Ecto neural progenitor cell (in vitro differentiated cells): ENCODE measurements around the gene EPDR1.

ENCODE experiments used
- DNase-seq: peaks from one replicate; pipeline ENCODE4 v3.0.0-alpha.2; 2018; ENCODE audit warnings: low spot score

EPDR1 gene

DNA sequence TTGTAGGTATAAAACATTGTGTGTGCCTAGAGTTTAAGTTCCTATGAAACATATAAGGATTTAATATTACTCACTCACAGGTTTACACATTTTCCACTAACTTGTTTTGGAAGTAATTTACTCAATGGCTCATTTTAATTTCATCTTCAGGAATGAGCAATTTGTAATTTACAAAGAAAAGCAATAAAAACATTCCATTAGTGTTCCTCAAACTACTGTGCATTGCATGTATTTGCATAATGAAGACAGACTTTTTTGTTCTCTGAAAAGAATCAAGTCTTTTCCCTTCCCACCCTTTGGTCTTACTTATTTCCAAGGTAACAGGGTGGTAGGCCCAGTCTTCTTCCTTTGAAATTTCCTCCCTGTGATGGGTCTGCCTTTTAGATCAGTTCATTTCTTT lies 61.2 kb downstream of the EPDR1 start:
- no peak for DNase-seq

DNA sequence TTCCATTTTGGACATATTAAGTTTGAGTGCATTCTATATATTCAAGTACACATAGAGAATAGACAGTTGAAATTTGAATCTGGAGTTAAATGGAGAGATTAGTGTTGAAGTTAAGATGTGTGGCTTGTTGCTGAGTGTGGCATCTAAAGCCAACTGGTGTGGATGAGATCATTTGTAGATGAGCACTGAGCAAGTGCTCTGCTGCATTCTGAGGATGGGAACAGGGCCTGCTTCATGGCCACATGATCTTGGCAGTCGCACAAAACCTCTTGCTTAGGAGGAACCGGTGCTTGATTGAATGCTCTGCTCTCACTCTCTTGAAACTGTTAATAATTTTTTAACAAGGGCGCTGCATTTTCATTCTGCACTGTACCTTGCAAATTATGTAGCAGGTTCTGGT lies 62.0 kb downstream of the EPDR1 start:
- no peak for DNase-seq

DNA sequence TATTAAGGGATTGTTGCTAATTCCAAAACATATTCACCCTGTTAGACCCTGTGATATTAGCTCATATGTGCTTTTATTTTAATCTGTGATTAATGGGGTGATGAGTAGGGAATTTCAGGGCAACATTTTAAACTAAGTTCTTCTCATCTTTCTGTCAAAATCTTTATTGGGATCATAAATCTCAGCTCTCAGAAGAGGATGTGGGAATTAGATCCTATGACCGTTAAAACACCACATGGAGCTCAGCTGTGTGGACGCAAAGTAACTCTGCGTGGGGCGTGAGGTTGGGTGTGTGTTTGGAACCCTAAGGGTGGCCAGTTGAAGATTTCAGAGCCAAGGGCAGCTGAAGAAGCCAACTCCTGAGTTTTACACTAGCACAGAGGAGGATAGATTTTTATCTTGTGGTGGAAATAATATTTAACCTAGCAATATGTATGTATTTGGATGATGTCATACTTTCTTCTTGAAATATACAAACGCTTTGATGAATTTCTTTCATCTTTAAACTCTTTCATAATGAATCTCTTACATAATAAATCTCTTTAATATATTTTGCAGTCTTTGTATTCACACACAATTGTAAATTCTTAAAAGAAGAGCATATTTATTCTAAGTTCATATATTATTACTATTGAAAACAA lies 64.4 kb downstream of the EPDR1 start:
- no peak for DNase-seq

DNA sequence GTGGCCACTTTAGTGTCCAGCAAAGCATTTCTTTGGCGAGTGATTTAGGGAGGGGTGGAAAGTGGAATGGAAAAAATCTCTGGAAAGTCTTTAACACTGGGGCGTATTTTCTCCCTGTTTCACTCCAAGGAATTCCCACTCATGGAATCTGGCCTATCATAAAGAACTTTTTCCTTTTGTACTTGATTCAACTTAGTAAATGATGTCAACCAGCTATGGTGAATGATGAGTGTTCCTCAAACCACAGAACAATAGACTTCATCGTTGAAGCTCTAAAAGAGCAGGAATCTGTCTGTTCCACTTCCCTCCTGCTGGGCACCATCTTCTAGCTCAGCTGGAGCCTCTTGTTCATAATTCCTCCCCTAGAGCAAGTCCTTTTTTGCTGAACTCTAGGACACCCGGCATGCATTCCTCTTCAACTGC lies 66.5 kb downstream of the EPDR1 start:
- DNase-seq: no peak

DNA sequence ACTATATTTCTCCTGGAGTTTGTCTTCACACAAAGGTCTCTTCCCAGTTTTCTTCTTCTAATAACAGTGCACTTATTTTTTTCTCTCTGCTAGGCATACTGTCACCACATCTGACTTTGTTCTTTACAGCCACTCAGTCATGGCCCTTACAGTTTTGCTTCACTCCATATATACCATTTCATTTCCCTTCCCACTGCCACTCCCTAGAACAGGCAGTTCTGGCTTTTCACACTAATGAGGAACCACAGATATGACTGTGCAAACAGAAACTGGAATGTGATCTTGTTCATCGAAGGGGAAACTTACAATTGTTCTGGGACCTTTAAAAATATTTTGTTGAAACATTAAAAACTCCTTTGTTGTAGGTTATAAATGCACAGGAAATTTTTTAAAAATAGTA lies 67.3 kb downstream of the EPDR1 start:
- DNase-seq: no peak

DNA sequence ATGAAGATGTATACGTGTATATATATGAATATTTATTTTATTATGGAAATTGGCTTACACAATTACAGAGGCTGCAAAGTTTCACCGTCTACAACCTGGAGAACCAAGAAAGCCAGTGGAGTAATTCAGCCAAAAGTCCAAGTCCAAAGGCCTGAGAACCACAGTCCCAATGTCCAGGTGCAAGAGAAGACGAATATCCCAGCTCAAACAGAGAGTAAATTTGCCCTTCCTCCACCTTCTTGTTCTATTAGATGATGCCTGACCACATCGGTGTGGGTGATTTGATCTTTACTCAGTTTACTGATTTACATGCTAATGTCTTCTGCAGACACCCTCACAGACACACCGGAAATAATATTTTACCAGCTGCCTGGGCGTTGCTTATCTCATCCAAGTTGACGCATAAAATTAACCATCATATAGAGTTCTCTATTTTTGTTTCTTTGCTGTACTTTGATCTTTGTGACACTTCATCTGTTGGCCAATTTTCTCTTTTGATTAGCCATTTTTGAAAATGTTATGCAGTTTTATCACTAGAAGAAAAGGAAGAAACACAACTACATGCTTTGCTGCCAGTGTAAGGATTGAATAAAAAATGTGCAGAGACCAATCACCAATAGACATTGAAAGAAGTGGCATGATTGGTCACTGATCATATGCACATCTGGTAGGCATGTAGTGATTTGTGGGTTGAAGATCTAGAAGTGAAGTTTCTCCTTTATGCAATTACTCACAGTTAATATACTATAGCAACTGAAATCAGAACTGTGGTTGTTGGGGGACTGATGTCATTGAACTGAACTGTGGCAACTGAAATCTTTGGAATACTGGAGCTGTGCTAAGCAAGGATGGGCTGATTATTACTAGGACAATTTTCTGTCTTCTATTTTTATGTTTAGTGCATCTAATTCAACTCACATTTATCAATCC lies 68.5 kb downstream of the EPDR1 start:
- DNase-seq: no peak

DNA sequence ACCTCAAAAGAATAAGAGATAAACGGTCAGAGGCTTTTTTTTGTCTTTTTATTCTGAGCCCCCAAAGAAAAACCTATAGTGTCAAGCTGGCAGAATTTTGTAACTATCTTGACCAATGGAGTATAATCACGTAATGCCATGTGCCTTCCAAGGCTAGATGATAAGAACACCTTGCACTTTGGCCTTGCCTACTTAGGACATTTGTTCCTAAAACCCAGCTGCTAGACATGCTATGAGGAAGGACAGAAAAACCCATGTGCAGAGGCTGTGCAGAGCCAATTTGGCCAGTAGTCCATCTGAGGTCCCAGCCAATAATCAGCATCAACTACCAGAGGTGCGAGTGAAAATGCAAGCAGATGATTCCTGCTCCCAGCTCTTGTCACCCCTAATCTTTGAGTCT lies 69.9 kb downstream of the EPDR1 start:
- DNase-seq: no peak

DNA sequence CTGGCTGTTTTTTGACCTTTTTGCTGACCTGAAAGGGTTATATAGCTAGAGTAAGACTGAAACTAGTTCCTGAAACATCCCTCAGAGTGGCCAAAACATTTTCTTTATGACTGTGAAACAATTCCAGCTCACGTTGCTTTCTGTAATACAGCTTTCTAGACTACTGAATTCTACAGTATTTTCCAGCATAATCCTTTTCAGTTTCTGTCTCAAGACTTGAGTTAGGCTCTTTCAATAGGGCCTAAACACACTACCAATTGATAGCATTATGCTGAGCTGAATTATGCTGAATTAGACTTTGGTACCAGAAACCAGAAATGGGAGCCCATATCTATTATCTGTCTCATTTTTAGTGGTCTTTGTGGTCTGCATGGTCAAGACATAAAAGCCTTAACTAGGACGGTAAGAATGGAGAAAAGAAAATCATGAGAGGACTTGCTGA lies 72.6 kb downstream of the EPDR1 start:
- DNase-seq: no peak

DNA sequence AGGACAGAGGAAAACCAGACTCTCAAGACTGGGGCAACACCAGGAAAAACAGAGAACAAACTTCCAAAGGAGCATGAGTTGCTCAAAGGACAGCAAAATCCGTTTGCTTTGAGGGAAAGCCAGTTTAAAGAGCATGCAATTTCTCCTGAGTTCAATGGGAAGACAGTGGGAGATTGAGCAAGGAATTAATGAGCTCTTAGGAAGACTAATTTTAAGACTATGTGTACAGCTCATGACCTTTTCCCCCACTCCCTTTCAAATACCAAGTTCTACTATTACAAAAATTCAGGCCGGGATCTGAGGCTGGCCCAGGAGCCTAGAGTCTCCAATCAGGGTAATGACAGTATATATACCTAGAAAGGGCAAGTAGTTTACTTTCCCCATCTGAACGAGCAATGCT lies 79.2 kb downstream of the EPDR1 start:
- no peak for DNase-seq

DNA sequence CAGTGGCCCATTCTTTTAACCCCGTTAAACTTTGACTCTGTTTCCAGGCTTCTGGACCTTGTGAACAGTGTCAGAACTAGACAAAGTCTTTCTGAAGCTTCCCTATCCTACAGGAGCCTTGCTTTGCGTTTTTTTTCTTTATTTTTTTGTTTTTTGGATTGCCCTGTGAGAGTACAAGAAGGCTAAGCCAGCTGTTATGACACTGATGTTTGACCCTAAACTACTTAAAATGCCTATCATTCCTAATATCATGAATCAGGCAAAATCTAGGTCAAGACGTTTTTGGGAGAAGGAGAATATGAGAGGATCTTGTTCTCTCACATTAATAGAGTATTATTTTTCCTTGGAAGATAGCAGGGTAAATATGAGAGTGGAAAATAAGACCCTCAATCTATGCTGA lies 79.8 kb downstream of the EPDR1 start:
- no peak for DNase-seq
